ENCODE data around the gene PARD6G. TPM values are rescaled to one million over a fixed set of nuclear protein-coding genes. Genes with fewer than 3 reads are reported as not detected.

Gene PARD6G
- total and polyA plus RNA-seq, 2 of the 13 experiments (the other 11 are each of a cell fraction or from before 2014, with no cell fraction given), result 3.6 to 7.4 TPM

GRCh38 chr18:80192653-80193385 is 54.5 kb downstream of the PARD6G start:
- Histone ChIP-seq H3K36me3 (replicated peaks in 1 of 2; ENCODE audit: control insufficient read depth in 1 of 2, insufficient read depth in 2 of 2, low read length in 2 of 2) (no peaks in the 10 kb centered on the region), H3K4me3 (replicated peaks in 1 of 3; ENCODE audit: insufficient read depth in 1 of 3, low read depth in 2 of 3, low read length in 3 of 3) (no peak overlapping the region), H2AFZ (ENCODE audit: low read length) (no peak overlapping the region), H3K4me2 (ENCODE audit: low read depth, low read length) (no peak overlapping the region), H3K79me2 (ENCODE audit: insufficient read depth, low read length) (no peaks in the 10 kb centered on the region), H3K9me3 (ENCODE audit: low read length) (no peaks in the 10 kb centered on the region), H3K27me3 (ENCODE audit: control insufficient read depth in 1 of 2, insufficient read depth in 2 of 2, low read length in 2 of 2) (no peaks in the 10 kb centered on the region), H4K20me1 (ENCODE audit: insufficient read depth, low read length) (0 out of 2 replicates have a peak, but pooled peaks cover 5% of the 10 kb centered on the region), H3K4me1 (ENCODE audit: insufficient read depth, low read length) (peaks cover 11% of the 10 kb centered on the region), H3K27ac (ENCODE audit: extremely low read length, insufficient read depth, low read length) (no peak overlapping the region), H3K9ac (ENCODE audit: insufficient read depth, low read depth, low read length) (no peak overlapping the region)
- DNase-seq (ENCODE audit: low spot score) (no peak), ATAC-seq (no peak), FAIRE-seq (no peak)
- no TSS peak for BruUV-seq (replicated peaks)
- no peak for TF ChIP-seq FOXP1 (IDR thresholded peaks at IDR 0.05)
- TF ChIP-seq FOXP1 (CRISPR knock-in tag; IDR thresholded peaks at IDR 0.05), result no peak
- TF ChIP-seq ZNF230 (CRISPR knock-in tag; IDR thresholded peaks at IDR 0.05), result no peak
- no peak for TF ChIP-seq USF2 (IDR thresholded peaks at IDR 0.05; ENCODE audit: low read depth, low read length)
- TF ChIP-seq USF2 (CRISPR knock-in tag; IDR thresholded peaks at IDR 0.05; ENCODE audit: borderline replicate concordance), result no peak
- no peak for TF ChIP-seq XBP1 (CRISPR knock-in tag; IDR thresholded peaks at IDR 0.05)
- TF ChIP-seq ELF1 (CRISPR knock-in tag; IDR thresholded peaks at IDR 0.05), result no peak
- no peak for TF ChIP-seq ONECUT2 (CRISPR knock-in tag; IDR thresholded peaks at IDR 0.05)
- TF ChIP-seq ZNF883 (CRISPR knock-in tag; IDR thresholded peaks at IDR 0.05; ENCODE audit: not compliant biosample characterization), result no peak
- no peak for TF ChIP-seq ZNF570 (CRISPR knock-in tag; IDR thresholded peaks at IDR 0.05; ENCODE audit: borderline replicate concordance)
- TF ChIP-seq JDP2 (CRISPR knock-in tag; IDR thresholded peaks at IDR 0.05; ENCODE audit: borderline replicate concordance), result no peak
- TF ChIP-seq GABPB1 (CRISPR knock-in tag; IDR thresholded peaks at IDR 0.05), result no peak
- no peak for TF ChIP-seq ZBTB7A (CRISPR knock-in tag; IDR thresholded peaks at IDR 0.05)
- no peak for TF ChIP-seq SMARCE1 (IDR thresholded peaks at IDR 0.05; ENCODE audit: borderline replicate concordance)
- ChIA-PET CTCF (ENCODE audit: low intra/inter-chr PET ratio, low total read pairs) (no interaction called here), POLR2A (no interaction called here)
- intact Hi-C loops (cut with micrococcal nuclease; ENCODE audit: unreplicated experiment) (no loop called here), in situ Hi-C loops (cut with HindIII; ENCODE audit: extremely low pct_ligation_motif_present, low pct_unique_long_range_greater_than_20kb) (no loop called here)
- 94% methylated on average over 7 of the region's 11 CpGs for WGBS (ENCODE audit: low lambda C conversion rate)

All from HepG2 (cell line).